Muscle layer of colon (tissue), 2 donors: ENCODE results near the gene KAZN.

Experiments
- H3K27ac ChIP-seq: one replicate; pipeline ENCODE4 v1.7.0; 2013; ENCODE audit warnings: low read depth, mild to moderate bottlenecking, low read length, moderate library complexity
- H3K27me3 ChIP-seq, 2 donors: one replicate each; pipeline ENCODE4 v1.7.0; 2013; ENCODE audit warnings: low read length in 2 of 2, mild to moderate bottlenecking in 2 of 2; ENCODE audit not compliant: insufficient read depth in 2 of 2, control insufficient read depth in 1 of 2
- H3K36me3 ChIP-seq: one replicate; pipeline ENCODE4 v1.7.0; 2013; ENCODE audit warnings: mild to moderate bottlenecking, low read length; ENCODE audit not compliant: insufficient read depth
- H3K4me1 ChIP-seq: one replicate; pipeline ENCODE4 v1.7.0; 2013; ENCODE audit warnings: mild to moderate bottlenecking, low read length; ENCODE audit not compliant: insufficient read depth
- H3K4me3 ChIP-seq, 2 donors: one replicate each; pipeline ENCODE4 v1.7.0; 2013; ENCODE audit warnings: low read length in 2 of 2, low read depth in 1 of 2, mild to moderate bottlenecking in 1 of 2, moderate library complexity in 1 of 2
- H3K9ac ChIP-seq: one replicate; pipeline ENCODE4 v1.7.0; 2013; ENCODE audit warnings: low read length
- H3K9me3 ChIP-seq: one replicate; pipeline ENCODE4 v1.7.0; 2013; ENCODE audit warnings: mild to moderate bottlenecking, low read length
- donor health status: abdominal sarcoma.
- donor health status: Adenocarcinoma of cecum.

Gene KAZN

GRCh38 chr1:14946684-14947238, 348.3 kb downstream of the KAZN start:
- H3K27me3 ChIP-seq = no peaks in the 10 kb centered on the region
- H3K9ac ChIP-seq = no peak overlapping the region
- no peak overlapping the region for H3K4me3 ChIP-seq
- no peaks in the 10 kb centered on the region for H3K36me3 ChIP-seq
- peak overlapping the region; percentile 23 for H3K27ac ChIP-seq
- peaks cover 25% of the 10 kb centered on the region for H3K4me1 ChIP-seq
- no peaks in the 10 kb centered on the region for H3K9me3 ChIP-seq

GRCh38 chr1:14947421-14947820, 348.9 kb downstream of the KAZN start:
- Histone ChIP-seq H3K9ac (no peak overlapping the region), H3K4me3 (no peak overlapping the region), H3K4me1 (peaks cover 22% of the 10 kb centered on the region), H3K9me3 (no peaks in the 10 kb centered on the region), H3K27me3 (no peaks in the 10 kb centered on the region), H3K36me3 (no peaks in the 10 kb centered on the region), H3K27ac (no peak overlapping the region)

- Histone ChIP-seq H3K4me1 (peaks cover 18% of the 10 kb centered on the region), H3K9me3 (no peaks in the 10 kb centered on the region), H3K27ac (no peak overlapping the region), H3K36me3 (no peaks in the 10 kb centered on the region), H3K9ac (no peak overlapping the region), H3K4me3 (no peak overlapping the region), H3K27me3 (no peaks in the 10 kb centered on the region)
Observed at GRCh38 chr1:14948112-14948652, 349.7 kb downstream of the KAZN start.

- Histone ChIP-seq H3K27me3 (no peaks in the 10 kb centered on the region), H3K9ac (no peak overlapping the region), H3K9me3 (no peaks in the 10 kb centered on the region), H3K4me1 (peaks cover 14% of the 10 kb centered on the region), H3K4me3 (no peak overlapping the region), H3K27ac (no peak overlapping the region), H3K36me3 (no peaks in the 10 kb centered on the region)
Observed at GRCh38 chr1:14949270-14949835, 350.9 kb downstream of the KAZN start.

GRCh38 chr1:14949836-14950713, 351.6 kb downstream of the KAZN start:
- Histone ChIP-seq H3K27ac (no peak overlapping the region), H3K4me3 (no peak overlapping the region), H3K4me1 (peaks cover 7% of the 10 kb centered on the region), H3K9me3 (no peaks in the 10 kb centered on the region), H3K27me3 (no peaks in the 10 kb centered on the region), H3K36me3 (no peaks in the 10 kb centered on the region), H3K9ac (no peak overlapping the region)

GRCh38 chr1:14951766-14952165, 353.3 kb downstream of the KAZN start:
- H3K36me3 ChIP-seq = no peaks in the 10 kb centered on the region
- no peak overlapping the region for H3K27ac ChIP-seq
- no peaks in the 10 kb centered on the region for H3K4me1 ChIP-seq
- H3K9me3 ChIP-seq = no peaks in the 10 kb centered on the region
- no peak overlapping the region for H3K4me3 ChIP-seq
- no peaks in the 10 kb centered on the region for H3K27me3 ChIP-seq
- no peak overlapping the region for H3K9ac ChIP-seq

DNA sequence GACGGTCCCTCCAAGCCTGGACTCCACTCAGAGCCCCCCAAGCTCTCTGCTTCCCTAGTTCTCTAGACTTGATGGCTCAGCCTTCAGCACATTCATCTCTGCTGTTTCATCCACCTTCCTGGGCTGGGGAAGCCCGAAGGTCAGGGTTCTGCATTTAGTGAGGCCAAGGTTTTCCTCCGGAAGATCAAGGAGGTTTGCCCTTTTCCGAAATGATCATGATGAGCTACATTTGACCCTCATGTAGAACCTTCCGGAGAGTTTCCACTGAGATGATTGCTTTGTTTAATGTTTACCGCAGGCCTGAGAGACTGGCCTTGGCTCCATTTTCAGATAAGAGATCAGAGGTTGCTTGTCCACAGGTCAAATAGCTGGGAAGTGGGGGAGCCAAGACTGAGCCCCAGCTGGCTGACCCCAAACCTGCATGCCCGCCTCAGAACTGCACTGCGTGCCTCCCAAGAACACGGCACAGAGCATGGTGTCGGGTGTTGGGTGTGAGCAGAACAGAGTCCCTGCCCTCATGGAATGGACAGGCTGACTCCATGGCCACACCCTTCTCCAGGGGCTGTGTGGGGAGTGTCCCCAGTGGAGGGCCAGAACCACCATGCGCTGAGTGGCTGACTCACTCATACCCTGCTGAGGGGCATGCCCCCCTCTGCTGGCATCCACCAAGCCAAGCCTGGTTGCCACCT, 354.3 kb downstream of the KAZN start:
- no peaks in the 10 kb centered on the region for H3K9me3 ChIP-seq
- H3K9ac ChIP-seq = no peak overlapping the region
- H3K27ac ChIP-seq = no peak overlapping the region
- no peaks in the 10 kb centered on the region for H3K4me1 ChIP-seq
- no peaks in the 10 kb centered on the region for H3K36me3 ChIP-seq
- H3K4me3 ChIP-seq = no peak overlapping the region
- no peaks in the 10 kb centered on the region for H3K27me3 ChIP-seq

- Histone ChIP-seq H3K36me3 (no peaks in the 10 kb centered on the region), H3K9ac (no peak overlapping the region), H3K4me3 (no peak overlapping the region), H3K27me3 (no peaks in the 10 kb centered on the region), H3K27ac (no peak overlapping the region), H3K9me3 (no peaks in the 10 kb centered on the region), H3K4me1 (no peaks in the 10 kb centered on the region)
Observed at GRCh38 chr1:14954210-14954609, 355.7 kb downstream of the KAZN start.

DNA sequence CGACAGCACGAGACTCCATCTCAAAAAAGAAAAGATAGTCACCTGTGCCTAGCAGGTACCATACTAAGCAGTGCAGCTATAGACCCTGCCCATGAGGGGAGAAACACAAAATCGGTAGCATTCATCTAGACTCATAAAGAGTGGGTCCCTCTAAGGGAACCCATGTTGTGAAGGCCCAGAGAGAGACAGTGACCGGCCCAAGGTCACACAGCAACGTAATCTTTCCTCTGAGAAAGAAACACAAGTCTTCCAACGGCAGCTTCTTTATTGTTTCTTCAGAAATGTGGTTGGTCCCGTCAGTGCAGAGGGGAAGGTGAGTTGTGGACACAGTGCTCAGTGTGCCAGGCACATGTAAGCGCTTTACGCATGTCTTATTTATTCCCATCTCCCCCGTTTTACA, 356.4 kb downstream of the KAZN start:
- Histone ChIP-seq H3K27me3 (no peaks in the 10 kb centered on the region), H3K9me3 (no peaks in the 10 kb centered on the region), H3K4me1 (no peaks in the 10 kb centered on the region), H3K36me3 (no peaks in the 10 kb centered on the region), H3K4me3 (no peak overlapping the region), H3K27ac (no peak overlapping the region), H3K9ac (no peak overlapping the region)

DNA sequence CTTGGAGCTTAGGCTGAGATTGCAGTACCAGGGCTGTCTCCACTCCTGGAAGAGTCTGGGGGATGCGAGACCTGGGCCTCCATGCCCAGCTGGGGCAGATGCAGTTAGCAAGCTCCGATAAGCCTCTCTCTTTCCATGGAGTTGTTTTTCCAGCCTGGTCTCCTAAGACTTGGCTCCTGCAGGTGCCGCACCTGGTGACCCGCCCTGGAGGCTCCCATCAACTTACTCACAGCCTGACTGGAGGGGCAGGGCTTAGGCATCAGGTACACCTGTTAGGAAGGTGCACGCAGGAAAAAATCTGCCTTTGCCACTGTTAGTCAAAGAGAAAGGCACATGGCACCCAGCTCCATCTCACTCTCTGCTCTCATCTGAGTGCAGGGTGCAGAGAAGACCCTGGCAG, 356.9 kb downstream of the KAZN start:
- no peak overlapping the region for H3K27ac ChIP-seq
- H3K4me1 ChIP-seq = no peaks in the 10 kb centered on the region
- no peaks in the 10 kb centered on the region for H3K27me3 ChIP-seq
- no peak overlapping the region for H3K4me3 ChIP-seq
- H3K36me3 ChIP-seq = no peaks in the 10 kb centered on the region
- H3K9me3 ChIP-seq = no peaks in the 10 kb centered on the region
- H3K9ac ChIP-seq = no peak overlapping the region

GRCh38 chr1:14955976-14956375, 357.5 kb downstream of the KAZN start:
- Histone ChIP-seq H3K4me1 (no peaks in the 10 kb centered on the region), H3K9me3 (no peaks in the 10 kb centered on the region), H3K36me3 (no peaks in the 10 kb centered on the region), H3K4me3 (no peak overlapping the region), H3K27me3 (no peaks in the 10 kb centered on the region), H3K27ac (no peak overlapping the region), H3K9ac (no peak overlapping the region)
